ENCODE results near the gene RNF44. TPM values are rescaled to one million over a fixed set of nuclear protein-coding genes. Genes with fewer than 3 reads are reported as not detected.

The RNF44 gene
- total and polyA plus RNA-seq, 2 donors (not counting 1 experiment from before 2014, with no cell fraction given): 1.4 to 2.6 TPM

GRCh38 chr5:176547802-176548201, 10.6 kb upstream of the RNF44 start:
- Histone ChIP-seq H3K9me3 (ENCODE audit: control insufficient read depth, insufficient read depth, low read depth, low read length) (no peaks in the 10 kb centered on the region), H3K4me1 (ENCODE audit: control insufficient read depth, extremely low read depth, insufficient read depth, low read length) (peaks cover 5% of the 10 kb centered on the region), H3K9ac (ENCODE audit: insufficient read depth, low read length) (no peak overlapping the region), H4K20me1 (ENCODE audit: control insufficient read depth, extremely low read depth, insufficient read depth, low read length) (no peaks in the 10 kb centered on the region), H2AFZ (ENCODE audit: low read length) (no peak overlapping the region), H3K27ac (ENCODE audit: insufficient read depth, low read length) (no peak overlapping the region), H3K79me2 (ENCODE audit: control insufficient read depth, insufficient read depth, low read length) (no peaks in the 10 kb centered on the region), H3K4me2 (ENCODE audit: extremely low read depth, insufficient read depth, low read length) (no peak overlapping the region), H3K4me3 (replicated peaks in 1 of 4; ENCODE audit: control extremely low read depth in 1 of 4, insufficient read depth in 1 of 4, low read depth in 3 of 4, low read length in 4 of 4) (no peak overlapping the region), H3K27me3 (ENCODE audit: control insufficient read depth, insufficient read depth, low read length) (no peaks in the 10 kb centered on the region), H3K36me3 (ENCODE audit: control insufficient read depth, insufficient read depth, low read length) (no peaks in the 10 kb centered on the region)
- no peak for DNase-seq (ENCODE audit: low read depth in 2 of 2)
- TF ChIP-seq EZH2 (IDR thresholded peaks at IDR 0.05; ENCODE audit: low read length, missing control alignments): no peak
- no peak for TF ChIP-seq CTCF (conservative IDR thresholded peaks at IDR 0.05 in 1 of 2, IDR thresholded peaks at IDR 0.05 in 1 of 2; ENCODE audit: low read depth in 1 of 2, low read length in 2 of 2)

GRCh38 chr5:176545737-176546509, 8.7 kb upstream of the RNF44 start:
- DNase-seq (ENCODE audit: low read depth in 2 of 2): no peak
- H3K79me2 ChIP-seq (ENCODE audit: control insufficient read depth, insufficient read depth, low read length): no peaks in the 10 kb centered on the region
- no peaks in the 10 kb centered on the region for H3K27me3 ChIP-seq (ENCODE audit: control insufficient read depth, insufficient read depth, low read length)
- no peak overlapping the region for H3K4me3 ChIP-seq (replicated peaks in 1 of 4; ENCODE audit: control extremely low read depth in 1 of 4, insufficient read depth in 1 of 4, low read depth in 3 of 4, low read length in 4 of 4)
- H3K36me3 ChIP-seq (ENCODE audit: control insufficient read depth, insufficient read depth, low read length): no peaks in the 10 kb centered on the region
- peaks cover 8% of the 10 kb centered on the region for H3K4me1 ChIP-seq (ENCODE audit: control insufficient read depth, extremely low read depth, insufficient read depth, low read length)
- no peak overlapping the region for H3K9ac ChIP-seq (ENCODE audit: insufficient read depth, low read length)
- H2AFZ ChIP-seq (ENCODE audit: low read length): no peak overlapping the region
- TF ChIP-seq CTCF (conservative IDR thresholded peaks at IDR 0.05 in 1 of 2, IDR thresholded peaks at IDR 0.05 in 1 of 2; ENCODE audit: low read depth in 1 of 2, low read length in 2 of 2) (no peak), EZH2 (IDR thresholded peaks at IDR 0.05; ENCODE audit: low read length, missing control alignments) (no peak)
- H4K20me1 ChIP-seq (ENCODE audit: control insufficient read depth, extremely low read depth, insufficient read depth, low read length): no peaks in the 10 kb centered on the region
- no peaks in the 10 kb centered on the region for H3K9me3 ChIP-seq (ENCODE audit: control insufficient read depth, insufficient read depth, low read depth, low read length)
- no peak overlapping the region for H3K4me2 ChIP-seq (ENCODE audit: extremely low read depth, insufficient read depth, low read length)
- no peak overlapping the region for H3K27ac ChIP-seq (ENCODE audit: insufficient read depth, low read length)

GRCh38 chr5:176545388-176545736, 8.2 kb upstream of the RNF44 start:
- no peak for DNase-seq (ENCODE audit: low read depth in 2 of 2)
- H2AFZ ChIP-seq (ENCODE audit: low read length): no peak overlapping the region
- TF ChIP-seq CTCF (conservative IDR thresholded peaks at IDR 0.05 in 1 of 2, IDR thresholded peaks at IDR 0.05 in 1 of 2; ENCODE audit: low read depth in 1 of 2, low read length in 2 of 2) (no peak), EZH2 (IDR thresholded peaks at IDR 0.05; ENCODE audit: low read length, missing control alignments) (no peak)
- H3K27me3 ChIP-seq (ENCODE audit: control insufficient read depth, insufficient read depth, low read length): no peaks in the 10 kb centered on the region
- no peak overlapping the region for H3K4me2 ChIP-seq (ENCODE audit: extremely low read depth, insufficient read depth, low read length)
- H4K20me1 ChIP-seq (ENCODE audit: control insufficient read depth, extremely low read depth, insufficient read depth, low read length): no peaks in the 10 kb centered on the region
- peaks cover 8% of the 10 kb centered on the region for H3K4me1 ChIP-seq (ENCODE audit: control insufficient read depth, extremely low read depth, insufficient read depth, low read length)
- H3K4me3 ChIP-seq (replicated peaks in 1 of 4; ENCODE audit: control extremely low read depth in 1 of 4, insufficient read depth in 1 of 4, low read depth in 3 of 4, low read length in 4 of 4): no peak overlapping the region
- H3K27ac ChIP-seq (ENCODE audit: insufficient read depth, low read length): no peak overlapping the region
- H3K79me2 ChIP-seq (ENCODE audit: control insufficient read depth, insufficient read depth, low read length): no peaks in the 10 kb centered on the region
- H3K9me3 ChIP-seq (ENCODE audit: control insufficient read depth, insufficient read depth, low read depth, low read length): no peaks in the 10 kb centered on the region
- no peaks in the 10 kb centered on the region for H3K36me3 ChIP-seq (ENCODE audit: control insufficient read depth, insufficient read depth, low read length)
- no peak overlapping the region for H3K9ac ChIP-seq (ENCODE audit: insufficient read depth, low read length)

Data from fibroblast of lung (primary cell).